ENCODE measurements around the gene PLB1. TPM values are rescaled to one million over a fixed set of nuclear protein-coding genes. Genes with fewer than 3 reads are reported as not detected.

PLB1 gene
- total RNA-seq, 2 experiments from 2014 or later = not detected

DNA sequence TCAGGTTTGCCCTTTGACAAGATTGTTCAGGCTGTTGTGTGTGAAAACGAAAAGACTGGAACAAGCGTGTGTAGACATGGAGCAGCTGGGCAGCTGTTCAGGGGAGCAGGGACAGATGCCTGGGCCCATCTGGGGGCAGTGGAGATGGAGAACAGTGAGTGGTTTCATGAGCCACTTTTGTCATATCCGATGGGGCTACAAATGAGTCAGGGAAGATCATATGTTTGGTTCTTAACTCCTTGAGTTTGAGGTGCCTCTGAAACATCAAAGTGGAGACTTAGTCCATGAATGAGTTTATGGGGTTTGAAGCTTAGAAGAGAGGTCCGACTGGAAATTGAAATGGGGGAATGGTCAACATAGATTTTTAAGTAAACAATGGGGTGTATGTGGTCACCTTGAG lies 9.3 kb upstream of the PLB1 start:
- intact Hi-C loops (cut with micrococcal nuclease; ENCODE audit: unreplicated experiment) = no loop called here
- ChIA-PET CTCF (ENCODE audit: unreplicated experiment) (no interaction called here), POLR2A (no interaction called here)
- H3K4me3 ChIP-seq (ENCODE audit: low read depth, low read length, poor library complexity, severe bottlenecking) = no peak overlapping the region
- H2AFZ ChIP-seq (ENCODE audit: low read length) = no peak overlapping the region
- H3K9me3 ChIP-seq (ENCODE audit: low read length) = no peaks in the 10 kb centered on the region
- peaks cover 6% of the 10 kb centered on the region for H3K4me1 ChIP-seq (ENCODE audit: insufficient read depth, low read length, poor library complexity, severe bottlenecking)
- no peaks in the 10 kb centered on the region for H3K79me2 ChIP-seq (ENCODE audit: insufficient read depth, low read depth, low read length)
- H3K9me2 ChIP-seq (ENCODE audit: insufficient read depth, low read length) = no peaks in the 10 kb centered on the region
- no peak for DNase-seq (ENCODE audit: low spot score)
- H3K4me2 ChIP-seq (ENCODE audit: low read length) = no peak overlapping the region
- BruUV-seq (replicated peaks) = no TSS peak
- TF ChIP-seq, protein P1, sequence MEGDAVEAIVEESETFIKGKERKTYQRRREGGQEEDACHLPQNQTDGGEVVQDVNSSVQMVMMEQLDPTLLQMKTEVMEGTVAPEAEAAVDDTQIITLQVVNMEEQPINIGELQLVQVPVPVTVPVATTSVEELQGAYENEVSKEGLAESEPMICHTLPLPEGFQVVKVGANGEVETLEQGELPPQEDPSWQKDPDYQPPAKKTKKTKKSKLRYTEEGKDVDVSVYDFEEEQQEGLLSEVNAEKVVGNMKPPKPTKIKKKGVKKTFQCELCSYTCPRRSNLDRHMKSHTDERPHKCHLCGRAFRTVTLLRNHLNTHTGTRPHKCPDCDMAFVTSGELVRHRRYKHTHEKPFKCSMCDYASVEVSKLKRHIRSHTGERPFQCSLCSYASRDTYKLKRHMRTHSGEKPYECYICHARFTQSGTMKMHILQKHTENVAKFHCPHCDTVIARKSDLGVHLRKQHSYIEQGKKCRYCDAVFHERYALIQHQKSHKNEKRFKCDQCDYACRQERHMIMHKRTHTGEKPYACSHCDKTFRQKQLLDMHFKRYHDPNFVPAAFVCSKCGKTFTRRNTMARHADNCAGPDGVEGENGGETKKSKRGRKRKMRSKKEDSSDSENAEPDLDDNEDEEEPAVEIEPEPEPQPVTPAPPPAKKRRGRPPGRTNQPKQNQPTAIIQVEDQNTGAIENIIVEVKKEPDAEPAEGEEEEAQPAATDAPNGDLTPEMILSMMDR (conservative IDR thresholded peaks at IDR 0.05; ENCODE audit: low read length) = no peak
- no peak for TF ChIP-seq EZH2phosphoT487 (IDR thresholded peaks at IDR 0.05; ENCODE audit: borderline replicate concordance, low read depth, low read length)
- no peak overlapping the region for H3K27ac ChIP-seq (ENCODE audit: low read depth, low read length, poor library complexity, severe bottlenecking)
- no peaks in the 10 kb centered on the region for H3K36me3 ChIP-seq (ENCODE audit: insufficient read depth, low read length)
- H4K20me1 ChIP-seq (ENCODE audit: insufficient read depth, low read length) = no peaks in the 10 kb centered on the region

DNA sequence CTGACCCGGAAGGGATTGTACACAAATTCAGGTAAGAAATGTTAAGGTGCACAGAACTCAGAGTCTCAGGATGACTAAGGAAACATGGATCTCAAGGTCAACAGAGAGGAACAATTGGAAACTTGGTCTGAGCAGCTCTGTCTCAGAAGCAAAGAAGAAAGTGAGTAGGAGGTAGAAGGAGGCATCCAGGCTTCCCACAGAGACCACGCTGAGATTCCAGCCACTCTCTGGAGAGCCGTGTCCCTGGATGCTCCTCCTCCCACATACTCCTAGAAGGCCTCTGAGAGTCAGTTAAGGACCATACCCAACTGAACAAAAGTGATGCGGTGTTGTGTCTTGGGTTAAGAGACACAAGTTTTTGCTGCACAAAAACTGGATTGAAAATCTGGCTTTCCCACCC lies 8.6 kb upstream of the PLB1 start:
- Histone ChIP-seq H3K79me2 (ENCODE audit: insufficient read depth, low read depth, low read length) (no peaks in the 10 kb centered on the region), H3K9me3 (ENCODE audit: low read length) (no peaks in the 10 kb centered on the region), H3K36me3 (ENCODE audit: insufficient read depth, low read length) (no peaks in the 10 kb centered on the region), H2AFZ (ENCODE audit: low read length) (no peak overlapping the region), H3K4me1 (ENCODE audit: insufficient read depth, low read length, poor library complexity, severe bottlenecking) (peaks cover 6% of the 10 kb centered on the region), H3K27ac (ENCODE audit: low read depth, low read length, poor library complexity, severe bottlenecking) (no peak overlapping the region), H3K9me2 (ENCODE audit: insufficient read depth, low read length) (no peaks in the 10 kb centered on the region), H3K4me2 (ENCODE audit: low read length) (no peak overlapping the region), H4K20me1 (ENCODE audit: insufficient read depth, low read length) (no peaks in the 10 kb centered on the region), H3K4me3 (ENCODE audit: low read depth, low read length, poor library complexity, severe bottlenecking) (no peak overlapping the region)
- TF ChIP-seq, protein P1 (conservative IDR thresholded peaks at IDR 0.05; ENCODE audit: low read length) = no peak
- TF ChIP-seq EZH2phosphoT487 (IDR thresholded peaks at IDR 0.05; ENCODE audit: borderline replicate concordance, low read depth, low read length) = no peak
- POLR2A ChIA-PET = no interaction called here
- DNase-seq (ENCODE audit: low spot score) = no peak
- intact Hi-C loops (cut with micrococcal nuclease; ENCODE audit: unreplicated experiment) = no loop called here
- CTCF ChIA-PET (ENCODE audit: unreplicated experiment) = no interaction called here
- no TSS peak for BruUV-seq (replicated peaks)

DNA sequence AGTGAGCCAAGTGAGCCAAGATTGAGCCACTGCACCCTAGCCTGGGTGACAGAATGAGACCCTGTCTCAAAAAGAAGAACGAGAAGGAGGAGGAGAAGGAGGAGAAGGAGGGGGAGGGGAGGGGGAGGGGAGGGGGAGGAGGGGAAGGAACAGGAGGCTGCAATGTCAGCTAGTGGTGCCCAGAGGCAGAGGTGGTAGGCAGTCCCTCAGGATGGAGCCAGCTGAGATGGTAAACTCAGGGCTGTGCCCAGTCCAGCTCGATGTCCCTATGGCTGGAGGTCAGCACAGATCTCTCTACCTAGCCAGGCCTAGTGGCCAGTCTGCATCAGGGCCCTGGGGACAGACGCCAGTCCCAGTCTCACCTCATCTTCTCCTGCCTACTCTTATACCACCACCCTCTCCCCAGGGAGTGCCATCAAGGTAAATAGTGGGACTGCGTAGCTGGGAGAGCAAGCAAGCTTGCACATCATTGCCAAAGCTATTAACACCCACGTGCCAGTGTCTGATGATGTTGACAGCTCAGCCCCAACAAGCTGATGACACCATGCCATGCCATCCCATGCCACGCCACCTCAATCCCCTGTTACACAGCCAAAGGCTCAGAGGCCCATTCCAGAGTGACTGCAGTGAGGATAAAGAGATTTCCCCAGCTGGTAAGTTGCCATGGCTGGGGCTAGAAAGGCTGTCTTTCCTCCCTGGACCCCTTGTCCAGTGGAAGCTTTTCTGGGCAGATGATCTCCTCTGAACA lies 7.6 kb upstream of the PLB1 start:
- CTCF ChIA-PET (ENCODE audit: unreplicated experiment) = no interaction called here

More for the DNA sequence above, 7.6 kb upstream of the PLB1 start:
- TF ChIP-seq, protein P1 (conservative IDR thresholded peaks at IDR 0.05; ENCODE audit: low read length) = no peak
- TF ChIP-seq EZH2phosphoT487 (IDR thresholded peaks at IDR 0.05; ENCODE audit: borderline replicate concordance, low read depth, low read length) = no peak
- Histone ChIP-seq H3K4me3 (ENCODE audit: low read depth, low read length, poor library complexity, severe bottlenecking) (no peak overlapping the region), H3K79me2 (ENCODE audit: insufficient read depth, low read depth, low read length) (no peaks in the 10 kb centered on the region), H3K4me1 (ENCODE audit: insufficient read depth, low read length, poor library complexity, severe bottlenecking) (peaks cover 6% of the 10 kb centered on the region), H4K20me1 (ENCODE audit: insufficient read depth, low read length) (no peaks in the 10 kb centered on the region), H3K27ac (ENCODE audit: low read depth, low read length, poor library complexity, severe bottlenecking) (no peak overlapping the region), H3K9me3 (ENCODE audit: low read length) (no peaks in the 10 kb centered on the region), H3K4me2 (ENCODE audit: low read length) (no peak overlapping the region), H2AFZ (ENCODE audit: low read length) (no peak overlapping the region), H3K36me3 (ENCODE audit: insufficient read depth, low read length) (no peaks in the 10 kb centered on the region), H3K9me2 (ENCODE audit: insufficient read depth, low read length) (no peaks in the 10 kb centered on the region)
- intact Hi-C loops (cut with micrococcal nuclease; ENCODE audit: unreplicated experiment) = no loop called here
- no TSS peak for BruUV-seq (replicated peaks)
- POLR2A ChIA-PET = no interaction called here
- no peak for DNase-seq (ENCODE audit: low spot score)
